ENCODE data around the gene EP400.

The EP400 gene

GRCh38 chr12:132052196-132052932, 102.6 kb downstream of the EP400 start:
- POLR2A ChIA-PET, result no interaction called here
- Histone ChIP-seq H3K27ac (ENCODE audit: extremely low read depth, low read depth, low read length) (no peak overlapping the region), H3K4me1 (ENCODE audit: control insufficient read depth, insufficient read depth, low read length) (no peaks in the 10 kb centered on the region), H3K4me3 (ENCODE audit: low read depth, low read length) (no peak overlapping the region), H3K36me3 (ENCODE audit: control insufficient read depth in 2 of 2, insufficient read depth in 1 of 2, low read length in 2 of 2) (peaks cover 13 to 84% of the 10 kb centered on the region in 2 experiments), H3K9me3 (ENCODE audit: control insufficient read depth, insufficient read depth, low read depth, low read length) (no peaks in the 10 kb centered on the region)
- TF ChIP-seq, protein P1, sequence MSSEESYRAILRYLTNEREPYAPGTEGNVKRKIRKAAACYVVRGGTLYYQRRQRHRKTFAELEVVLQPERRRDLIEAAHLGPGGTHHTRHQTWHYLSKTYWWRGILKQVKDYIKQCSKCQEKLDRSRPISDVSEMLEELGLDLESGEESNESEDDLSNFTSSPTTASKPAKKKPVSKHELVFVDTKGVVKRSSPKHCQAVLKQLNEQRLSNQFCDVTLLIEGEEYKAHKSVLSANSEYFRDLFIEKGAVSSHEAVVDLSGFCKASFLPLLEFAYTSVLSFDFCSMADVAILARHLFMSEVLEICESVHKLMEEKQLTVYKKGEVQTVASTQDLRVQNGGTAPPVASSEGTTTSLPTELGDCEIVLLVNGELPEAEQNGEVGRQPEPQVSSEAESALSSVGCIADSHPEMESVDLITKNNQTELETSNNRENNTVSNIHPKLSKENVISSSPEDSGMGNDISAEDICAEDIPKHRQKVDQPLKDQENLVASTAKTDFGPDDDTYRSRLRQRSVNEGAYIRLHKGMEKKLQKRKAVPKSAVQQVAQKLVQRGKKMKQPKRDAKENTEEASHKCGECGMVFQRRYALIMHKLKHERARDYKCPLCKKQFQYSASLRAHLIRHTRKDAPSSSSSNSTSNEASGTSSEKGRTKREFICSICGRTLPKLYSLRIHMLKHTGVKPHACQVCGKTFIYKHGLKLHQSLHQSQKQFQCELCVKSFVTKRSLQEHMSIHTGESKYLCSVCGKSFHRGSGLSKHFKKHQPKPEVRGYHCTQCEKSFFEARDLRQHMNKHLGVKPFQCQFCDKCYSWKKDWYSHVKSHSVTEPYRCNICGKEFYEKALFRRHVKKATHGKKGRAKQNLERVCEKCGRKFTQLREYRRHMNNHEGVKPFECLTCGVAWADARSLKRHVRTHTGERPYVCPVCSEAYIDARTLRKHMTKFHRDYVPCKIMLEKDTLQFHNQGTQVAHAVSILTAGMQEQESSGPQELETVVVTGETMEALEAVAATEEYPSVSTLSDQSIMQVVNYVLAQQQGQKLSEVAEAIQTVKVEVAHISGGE (tag by site-specific recombination; conservative IDR thresholded peaks at IDR 0.05; ENCODE audit: low read depth), result no peak
- no peak for TF ChIP-seq ZBTB17 (tag by site-specific recombination; IDR thresholded peaks at IDR 0.05)
- TF ChIP-seq ZBTB8A (tag by site-specific recombination; IDR thresholded peaks at IDR 0.05), result no peak
- no peak for TF ChIP-seq FEZF1 (tag by site-specific recombination; IDR thresholded peaks at IDR 0.05)
- no peak for TF ChIP-seq ZNF202 (tag by site-specific recombination; IDR thresholded peaks at IDR 0.05; ENCODE audit: borderline replicate concordance)
- TF ChIP-seq, protein P2, sequence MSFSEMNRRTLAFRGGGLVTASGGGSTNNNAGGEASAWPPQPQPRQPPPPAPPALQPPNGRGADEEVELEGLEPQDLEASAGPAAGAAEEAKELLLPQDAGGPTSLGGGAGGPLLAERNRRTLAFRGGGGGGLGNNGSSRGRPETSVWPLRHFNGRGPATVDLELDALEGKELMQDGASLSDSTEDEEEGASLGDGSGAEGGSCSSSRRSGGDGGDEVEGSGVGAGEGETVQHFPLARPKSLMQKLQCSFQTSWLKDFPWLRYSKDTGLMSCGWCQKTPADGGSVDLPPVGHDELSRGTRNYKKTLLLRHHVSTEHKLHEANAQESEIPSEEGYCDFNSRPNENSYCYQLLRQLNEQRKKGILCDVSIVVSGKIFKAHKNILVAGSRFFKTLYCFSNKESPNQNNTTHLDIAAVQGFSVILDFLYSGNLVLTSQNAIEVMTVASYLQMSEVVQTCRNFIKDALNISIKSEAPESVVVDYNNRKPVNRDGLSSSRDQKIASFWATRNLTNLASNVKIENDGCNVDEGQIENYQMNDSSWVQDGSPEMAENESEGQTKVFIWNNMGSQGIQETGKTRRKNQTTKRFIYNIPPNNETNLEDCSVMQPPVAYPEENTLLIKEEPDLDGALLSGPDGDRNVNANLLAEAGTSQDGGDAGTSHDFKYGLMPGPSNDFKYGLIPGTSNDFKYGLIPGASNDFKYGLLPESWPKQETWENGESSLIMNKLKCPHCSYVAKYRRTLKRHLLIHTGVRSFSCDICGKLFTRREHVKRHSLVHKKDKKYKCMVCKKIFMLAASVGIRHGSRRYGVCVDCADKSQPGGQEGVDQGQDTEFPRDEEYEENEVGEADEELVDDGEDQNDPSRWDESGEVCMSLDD (tag by site-specific recombination; IDR thresholded peaks at IDR 0.05), result no peak
- no peak for TF ChIP-seq KLF7 (tag by site-specific recombination; IDR thresholded peaks at IDR 0.05; ENCODE audit: borderline replicate concordance)
- no peak for TF ChIP-seq ZNF768 (tag by site-specific recombination; IDR thresholded peaks at IDR 0.05)
- TF ChIP-seq ZNF112 (tag by site-specific recombination; IDR thresholded peaks at IDR 0.05), result no peak
- TF ChIP-seq RBAK (tag by site-specific recombination; IDR thresholded peaks at IDR 0.05), result no peak
- TF ChIP-seq ZNF223 (tag by site-specific recombination; IDR thresholded peaks at IDR 0.05), result no peak
- TF ChIP-seq, protein P3, sequence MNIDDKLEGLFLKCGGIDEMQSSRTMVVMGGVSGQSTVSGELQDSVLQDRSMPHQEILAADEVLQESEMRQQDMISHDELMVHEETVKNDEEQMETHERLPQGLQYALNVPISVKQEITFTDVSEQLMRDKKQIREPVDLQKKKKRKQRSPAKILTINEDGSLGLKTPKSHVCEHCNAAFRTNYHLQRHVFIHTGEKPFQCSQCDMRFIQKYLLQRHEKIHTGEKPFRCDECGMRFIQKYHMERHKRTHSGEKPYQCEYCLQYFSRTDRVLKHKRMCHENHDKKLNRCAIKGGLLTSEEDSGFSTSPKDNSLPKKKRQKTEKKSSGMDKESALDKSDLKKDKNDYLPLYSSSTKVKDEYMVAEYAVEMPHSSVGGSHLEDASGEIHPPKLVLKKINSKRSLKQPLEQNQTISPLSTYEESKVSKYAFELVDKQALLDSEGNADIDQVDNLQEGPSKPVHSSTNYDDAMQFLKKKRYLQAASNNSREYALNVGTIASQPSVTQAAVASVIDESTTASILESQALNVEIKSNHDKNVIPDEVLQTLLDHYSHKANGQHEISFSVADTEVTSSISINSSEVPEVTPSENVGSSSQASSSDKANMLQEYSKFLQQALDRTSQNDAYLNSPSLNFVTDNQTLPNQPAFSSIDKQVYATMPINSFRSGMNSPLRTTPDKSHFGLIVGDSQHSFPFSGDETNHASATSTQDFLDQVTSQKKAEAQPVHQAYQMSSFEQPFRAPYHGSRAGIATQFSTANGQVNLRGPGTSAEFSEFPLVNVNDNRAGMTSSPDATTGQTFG (tag by site-specific recombination; IDR thresholded peaks at IDR 0.05; ENCODE audit: borderline replicate concordance), result no peak
- TF ChIP-seq SALL2 (tag by site-specific recombination; IDR thresholded peaks at IDR 0.05; ENCODE audit: borderline replicate concordance), result no peak
- TF ChIP-seq, protein P4, sequence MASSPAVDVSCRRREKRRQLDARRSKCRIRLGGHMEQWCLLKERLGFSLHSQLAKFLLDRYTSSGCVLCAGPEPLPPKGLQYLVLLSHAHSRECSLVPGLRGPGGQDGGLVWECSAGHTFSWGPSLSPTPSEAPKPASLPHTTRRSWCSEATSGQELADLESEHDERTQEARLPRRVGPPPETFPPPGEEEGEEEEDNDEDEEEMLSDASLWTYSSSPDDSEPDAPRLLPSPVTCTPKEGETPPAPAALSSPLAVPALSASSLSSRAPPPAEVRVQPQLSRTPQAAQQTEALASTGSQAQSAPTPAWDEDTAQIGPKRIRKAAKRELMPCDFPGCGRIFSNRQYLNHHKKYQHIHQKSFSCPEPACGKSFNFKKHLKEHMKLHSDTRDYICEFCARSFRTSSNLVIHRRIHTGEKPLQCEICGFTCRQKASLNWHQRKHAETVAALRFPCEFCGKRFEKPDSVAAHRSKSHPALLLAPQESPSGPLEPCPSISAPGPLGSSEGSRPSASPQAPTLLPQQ (tag by site-specific recombination; IDR thresholded peaks at IDR 0.05), result no peak
- TF ChIP-seq ZNF621 (tag by site-specific recombination; IDR thresholded peaks at IDR 0.05), result no peak
- CTCF ChIA-PET, result no interaction called here
